Measurements from ENCODE around the gene PDCD5. TPM values are rescaled to one million over a fixed set of nuclear protein-coding genes. Genes with fewer than 3 reads are reported as not detected.

PDCD5 gene
- polyA plus RNA-seq, 1 of the 3 experiments (the other 2 are of a cell fraction), result 188 TPM

DNA sequence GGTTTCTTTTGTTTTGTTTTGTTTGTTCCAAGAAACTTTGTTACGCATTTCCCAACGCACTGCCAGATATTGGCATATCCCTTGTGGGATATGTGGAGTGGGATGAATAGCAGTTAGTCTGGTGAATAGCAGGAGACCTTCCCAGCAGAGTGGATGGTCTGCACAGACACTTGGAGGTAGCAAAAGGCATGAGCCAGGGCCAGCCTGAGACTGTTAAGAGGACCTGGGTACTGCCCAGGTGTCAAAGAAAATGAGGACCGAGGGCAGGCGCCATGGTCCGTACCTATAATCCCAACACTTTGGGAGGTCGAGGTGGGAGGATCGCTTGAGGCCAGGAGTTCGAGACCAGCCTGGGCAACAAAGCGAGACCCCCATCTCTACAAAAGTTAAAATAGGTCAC lies 13.5 kb upstream of the PDCD5 start:
- TF ChIP-seq FOSL2 (IDR thresholded peaks at IDR 0.05; ENCODE audit: borderline replicate concordance, low read depth), result no peak
- no peak for TF ChIP-seq MEF2A (IDR thresholded peaks at IDR 0.05; ENCODE audit: borderline replicate concordance, low read depth)
- no peak for TF ChIP-seq CHD2 (IDR thresholded peaks at IDR 0.05; ENCODE audit: low read length, partially characterized antibody)
- no peak for TF ChIP-seq SIN3A (IDR thresholded peaks at IDR 0.05; ENCODE audit: borderline replicate concordance, low read depth, low read length)
- TF ChIP-seq, protein P1, sequence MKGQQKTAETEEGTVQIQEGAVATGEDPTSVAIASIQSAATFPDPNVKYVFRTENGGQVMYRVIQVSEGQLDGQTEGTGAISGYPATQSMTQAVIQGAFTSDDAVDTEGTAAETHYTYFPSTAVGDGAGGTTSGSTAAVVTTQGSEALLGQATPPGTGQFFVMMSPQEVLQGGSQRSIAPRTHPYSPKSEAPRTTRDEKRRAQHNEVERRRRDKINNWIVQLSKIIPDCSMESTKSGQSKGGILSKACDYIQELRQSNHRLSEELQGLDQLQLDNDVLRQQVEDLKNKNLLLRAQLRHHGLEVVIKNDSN (IDR thresholded peaks at IDR 0.05; ENCODE audit: borderline replicate concordance, low read depth), result no peak
- TF ChIP-seq, protein P2, sequence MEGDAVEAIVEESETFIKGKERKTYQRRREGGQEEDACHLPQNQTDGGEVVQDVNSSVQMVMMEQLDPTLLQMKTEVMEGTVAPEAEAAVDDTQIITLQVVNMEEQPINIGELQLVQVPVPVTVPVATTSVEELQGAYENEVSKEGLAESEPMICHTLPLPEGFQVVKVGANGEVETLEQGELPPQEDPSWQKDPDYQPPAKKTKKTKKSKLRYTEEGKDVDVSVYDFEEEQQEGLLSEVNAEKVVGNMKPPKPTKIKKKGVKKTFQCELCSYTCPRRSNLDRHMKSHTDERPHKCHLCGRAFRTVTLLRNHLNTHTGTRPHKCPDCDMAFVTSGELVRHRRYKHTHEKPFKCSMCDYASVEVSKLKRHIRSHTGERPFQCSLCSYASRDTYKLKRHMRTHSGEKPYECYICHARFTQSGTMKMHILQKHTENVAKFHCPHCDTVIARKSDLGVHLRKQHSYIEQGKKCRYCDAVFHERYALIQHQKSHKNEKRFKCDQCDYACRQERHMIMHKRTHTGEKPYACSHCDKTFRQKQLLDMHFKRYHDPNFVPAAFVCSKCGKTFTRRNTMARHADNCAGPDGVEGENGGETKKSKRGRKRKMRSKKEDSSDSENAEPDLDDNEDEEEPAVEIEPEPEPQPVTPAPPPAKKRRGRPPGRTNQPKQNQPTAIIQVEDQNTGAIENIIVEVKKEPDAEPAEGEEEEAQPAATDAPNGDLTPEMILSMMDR (IDR thresholded peaks at IDR 0.05), result no peak
- no peak for TF ChIP-seq EP300 (IDR thresholded peaks at IDR 0.05; ENCODE audit: borderline replicate concordance in 1 of 2, low read depth in 1 of 2, low read length in 1 of 2)
- no peak for TF ChIP-seq RAD21 (IDR thresholded peaks at IDR 0.05; ENCODE audit: low read length)
- no peak for TF ChIP-seq NFIC (IDR thresholded peaks at IDR 0.05; ENCODE audit: borderline replicate concordance)
- Histone ChIP-seq H3K4me2 (no peak overlapping the region), H3K9ac (no peak overlapping the region), H3K9me2 (no peaks in the 10 kb centered on the region), H3K9me3 (no peaks in the 10 kb centered on the region), H2AFZ (ENCODE audit: low read depth) (no peak overlapping the region), H3K4me3 (ENCODE audit: low read depth in 2 of 2, low read length in 1 of 2) (no peak overlapping the region), H3K27me3 (ENCODE audit: insufficient read depth) (no peaks in the 10 kb centered on the region; the same call in 1 of the 2 replicates), H3K4me1 (ENCODE audit: control insufficient read depth in 1 of 2, insufficient read depth in 2 of 2, low read depth in 1 of 2, low read length in 1 of 2) (no peaks in the 10 kb centered on the region), H3K27ac (ENCODE audit: low read depth in 2 of 2, low read length in 1 of 2) (no peak overlapping the region), H3K79me2 (ENCODE audit: insufficient read depth) (no peaks in the 10 kb centered on the region), H3F3A (replicated peaks; ENCODE audit: insufficient read depth) (peaks cover 6% of the 10 kb centered on the region), H4K20me1 (ENCODE audit: insufficient read depth) (no peaks in the 10 kb centered on the region), H3K36me3 (replicated peaks in 1 of 2; ENCODE audit: control insufficient read depth in 1 of 2, insufficient read depth in 2 of 2, low read length in 1 of 2) (no peaks in the 10 kb centered on the region)
- POLR2A ChIA-PET, result no interaction called here
- 72% methylated on average over 9 of the region's 9 CpGs for WGBS (ENCODE audit: low lambda C conversion rate)
- no peak for DNase-seq
- CTCF ChIA-PET, result interaction anchor here (0.9 kb wide), 1 partner anchor 90 kb away, joined by 3 read pairs; no protein-coding TSS in a partner anchor

DNA sequence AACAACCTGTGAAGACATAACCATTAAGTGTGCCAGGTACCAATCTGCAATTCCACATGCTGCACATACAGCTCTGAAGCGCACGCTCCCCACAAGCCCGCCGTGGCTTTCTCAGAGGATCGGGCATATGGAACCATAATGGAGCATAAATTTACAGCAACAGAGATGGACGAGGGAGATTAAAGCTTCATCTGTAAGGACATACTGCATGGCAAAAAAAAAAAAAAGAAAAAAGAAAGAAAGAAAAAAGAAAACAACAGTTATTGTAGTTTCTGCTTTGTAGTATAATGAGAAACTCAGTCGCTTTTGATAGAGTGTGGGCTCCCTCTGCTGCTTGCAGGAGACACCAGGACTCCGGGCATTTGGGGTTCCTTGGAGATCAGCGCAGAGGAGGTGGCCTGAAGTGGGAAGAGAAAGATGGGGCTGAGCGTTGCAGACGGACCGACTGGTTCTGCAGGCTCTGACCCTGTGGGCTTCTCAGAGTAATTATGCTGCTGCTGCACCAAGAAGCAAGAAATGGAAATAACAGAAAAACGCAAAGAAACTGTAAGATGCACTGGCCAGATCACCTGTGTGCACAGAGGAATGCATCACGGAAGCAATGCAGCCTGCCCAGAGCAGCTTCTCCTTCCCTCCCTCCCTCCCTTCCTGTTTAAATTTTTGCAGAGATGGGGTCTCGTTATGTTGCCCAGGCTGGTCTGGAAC lies 10.8 kb upstream of the PDCD5 start:
- H3K27me3 ChIP-seq (ENCODE audit: insufficient read depth), result no peaks in the 10 kb centered on the region; the same call in 1 of the 2 replicates
- peak overlapping the region; percentile 79 for H2AFZ ChIP-seq (ENCODE audit: low read depth)
- 14% methylated on average over 15 of the region's 15 CpGs for WGBS (ENCODE audit: low lambda C conversion rate)
- no peak overlapping the region for H3K9ac ChIP-seq
- DNase-seq, result peak; percentile 75
- TF ChIP-seq, protein P3, sequence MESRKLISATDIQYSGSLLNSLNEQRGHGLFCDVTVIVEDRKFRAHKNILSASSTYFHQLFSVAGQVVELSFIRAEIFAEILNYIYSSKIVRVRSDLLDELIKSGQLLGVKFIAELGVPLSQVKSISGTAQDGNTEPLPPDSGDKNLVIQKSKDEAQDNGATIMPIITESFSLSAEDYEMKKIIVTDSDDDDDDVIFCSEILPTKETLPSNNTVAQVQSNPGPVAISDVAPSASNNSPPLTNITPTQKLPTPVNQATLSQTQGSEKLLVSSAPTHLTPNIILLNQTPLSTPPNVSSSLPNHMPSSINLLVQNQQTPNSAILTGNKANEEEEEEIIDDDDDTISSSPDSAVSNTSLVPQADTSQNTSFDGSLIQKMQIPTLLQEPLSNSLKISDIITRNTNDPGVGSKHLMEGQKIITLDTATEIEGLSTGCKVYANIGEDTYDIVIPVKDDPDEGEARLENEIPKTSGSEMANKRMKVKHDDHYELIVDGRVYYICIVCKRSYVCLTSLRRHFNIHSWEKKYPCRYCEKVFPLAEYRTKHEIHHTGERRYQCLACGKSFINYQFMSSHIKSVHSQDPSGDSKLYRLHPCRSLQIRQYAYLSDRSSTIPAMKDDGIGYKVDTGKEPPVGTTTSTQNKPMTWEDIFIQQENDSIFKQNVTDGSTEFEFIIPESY (IDR thresholded peaks at IDR 0.05; ENCODE audit: borderline replicate concordance, low read depth), result no peak
- TF ChIP-seq SMC3 (IDR thresholded peaks at IDR 0.05; ENCODE audit: low read depth, low read length) (peak; percentile 80), ELF1 (IDR thresholded peaks at IDR 0.05) (no peak), RXRA (IDR thresholded peaks at IDR 0.05; ENCODE audit: borderline replicate concordance, low read depth) (no peak), MXI1 (IDR thresholded peaks at IDR 0.05; ENCODE audit: low read depth, low read length) (peak; percentile 78; the same call in 1 of the 2 replicates), RAD21 (IDR thresholded peaks at IDR 0.05; ENCODE audit: low read length) (peak; percentile 93), POLR2AphosphoS5 (IDR thresholded peaks at IDR 0.05; ENCODE audit: low read depth, low read length) (no peak)
- TF ChIP-seq, protein P2 (IDR thresholded peaks at IDR 0.05), result peak; percentile 91
- no peaks in the 10 kb centered on the region for H3K79me2 ChIP-seq (ENCODE audit: insufficient read depth)
- no peaks in the 10 kb centered on the region for H3K9me3 ChIP-seq
- H3K4me3 ChIP-seq (ENCODE audit: low read depth in 2 of 2, low read length in 1 of 2), result peak overlapping the region; percentile 23 to 60
- H3K4me1 ChIP-seq (ENCODE audit: control insufficient read depth in 1 of 2, insufficient read depth in 2 of 2, low read depth in 1 of 2, low read length in 1 of 2), result no peaks in the 10 kb centered on the region
- peak overlapping the region; percentile 89 for H3K4me2 ChIP-seq
- ChIA-PET POLR2A (interaction anchor here (1.5 kb wide), 1 partner anchor 165 kb away, joined by 4 read pairs; the partner anchor contains the start of gene DPY19L3), CTCF (interaction anchor here (0.6 to 3.3 kb wide), 43 partner anchors 8 to 1904 kb away, joined by 3 to 34 read pairs (median 4); partner anchors contain the start of genes DPY19L3, PDCD5 and ZNF507)
- peaks cover 6% of the 10 kb centered on the region for H3F3A ChIP-seq (replicated peaks; ENCODE audit: insufficient read depth)
- no peaks in the 10 kb centered on the region for H3K9me2 ChIP-seq
- H3K27ac ChIP-seq (ENCODE audit: low read depth in 2 of 2, low read length in 1 of 2), result no peak overlapping the region
- H4K20me1 ChIP-seq (ENCODE audit: insufficient read depth), result no peaks in the 10 kb centered on the region
- no peaks in the 10 kb centered on the region for H3K36me3 ChIP-seq (replicated peaks in 1 of 2; ENCODE audit: control insufficient read depth in 1 of 2, insufficient read depth in 2 of 2, low read length in 1 of 2)
